Measurements from ENCODE around the gene RSPH1. TPM values are rescaled to one million over a fixed set of nuclear protein-coding genes. Genes with fewer than 3 reads are reported as not detected.

RSPH1 gene
- polyA plus RNA-seq, 1 of the 3 experiments (the other 2 are of a cell fraction) = 0.97 TPM

DNA sequence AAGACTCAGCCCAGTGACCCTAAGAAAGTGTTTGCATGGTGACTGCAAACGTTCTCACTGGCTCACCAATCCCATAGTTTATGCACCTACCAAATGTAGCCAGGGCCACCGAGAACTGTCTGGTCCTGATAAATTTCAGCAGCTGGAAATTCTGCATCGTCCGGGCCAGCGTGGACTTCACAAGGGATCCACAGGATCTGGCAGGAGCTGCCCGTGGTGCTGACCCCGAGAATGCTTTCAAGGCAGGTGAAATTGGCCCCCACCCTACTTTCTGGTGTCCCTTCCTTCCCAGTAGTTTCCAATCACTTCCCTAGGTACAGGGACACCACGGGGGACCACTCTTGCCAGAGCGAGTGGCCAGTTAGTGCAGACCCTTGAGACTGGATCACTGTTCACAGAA lies 66.2 kb downstream of the RSPH1 start:
- ChIA-PET CTCF (interaction anchor here (0.7 to 1.5 kb wide), 3 partner anchors 30 to 285 kb away, joined by 3 to 4 read pairs (median 3); no protein-coding TSS in a partner anchor), POLR2A (no interaction called here)
- no peaks in the 10 kb centered on the region for H3K36me3 ChIP-seq (replicated peaks in 1 of 2; ENCODE audit: control insufficient read depth in 1 of 2, insufficient read depth in 2 of 2, low read length in 1 of 2)
- no peak overlapping the region for H3K4me3 ChIP-seq (ENCODE audit: low read depth in 2 of 2, low read length in 1 of 2)
- no peaks in the 10 kb centered on the region for H3K9me2 ChIP-seq
- H4K20me1 ChIP-seq (ENCODE audit: insufficient read depth) = no peaks in the 10 kb centered on the region
- no peak overlapping the region for H3K4me2 ChIP-seq
- peaks cover 5% of the 10 kb centered on the region; the same call in 1 of the 2 replicates for H3K9me3 ChIP-seq
- H3K27me3 ChIP-seq (ENCODE audit: insufficient read depth) = no peaks in the 10 kb centered on the region
- no peaks in the 10 kb centered on the region for H3K79me2 ChIP-seq (ENCODE audit: insufficient read depth)
- no peaks in the 10 kb centered on the region for H3F3A ChIP-seq (replicated peaks; ENCODE audit: insufficient read depth)
- H3K4me1 ChIP-seq (ENCODE audit: control insufficient read depth in 1 of 2, insufficient read depth in 2 of 2, low read depth in 1 of 2, low read length in 1 of 2) = no peaks in the 10 kb centered on the region; a peak in 2 of 4 replicates
- no peak overlapping the region for H3K9ac ChIP-seq
- no peak for DNase-seq
- no peak overlapping the region for H2AFZ ChIP-seq (ENCODE audit: low read depth)
- 40% methylated on average over 8 of the region's 9 CpGs for WGBS (ENCODE audit: low lambda C conversion rate)
- no peak overlapping the region for H3K27ac ChIP-seq (ENCODE audit: low read depth in 2 of 2, low read length in 1 of 2)
- no peak for TF ChIP-seq FOSL2 (IDR thresholded peaks at IDR 0.05; ENCODE audit: borderline replicate concordance, low read depth)
- TF ChIP-seq USF2 (IDR thresholded peaks at IDR 0.05; ENCODE audit: borderline replicate concordance, low read depth, low read length) = no peak
- TF ChIP-seq, protein P1, sequence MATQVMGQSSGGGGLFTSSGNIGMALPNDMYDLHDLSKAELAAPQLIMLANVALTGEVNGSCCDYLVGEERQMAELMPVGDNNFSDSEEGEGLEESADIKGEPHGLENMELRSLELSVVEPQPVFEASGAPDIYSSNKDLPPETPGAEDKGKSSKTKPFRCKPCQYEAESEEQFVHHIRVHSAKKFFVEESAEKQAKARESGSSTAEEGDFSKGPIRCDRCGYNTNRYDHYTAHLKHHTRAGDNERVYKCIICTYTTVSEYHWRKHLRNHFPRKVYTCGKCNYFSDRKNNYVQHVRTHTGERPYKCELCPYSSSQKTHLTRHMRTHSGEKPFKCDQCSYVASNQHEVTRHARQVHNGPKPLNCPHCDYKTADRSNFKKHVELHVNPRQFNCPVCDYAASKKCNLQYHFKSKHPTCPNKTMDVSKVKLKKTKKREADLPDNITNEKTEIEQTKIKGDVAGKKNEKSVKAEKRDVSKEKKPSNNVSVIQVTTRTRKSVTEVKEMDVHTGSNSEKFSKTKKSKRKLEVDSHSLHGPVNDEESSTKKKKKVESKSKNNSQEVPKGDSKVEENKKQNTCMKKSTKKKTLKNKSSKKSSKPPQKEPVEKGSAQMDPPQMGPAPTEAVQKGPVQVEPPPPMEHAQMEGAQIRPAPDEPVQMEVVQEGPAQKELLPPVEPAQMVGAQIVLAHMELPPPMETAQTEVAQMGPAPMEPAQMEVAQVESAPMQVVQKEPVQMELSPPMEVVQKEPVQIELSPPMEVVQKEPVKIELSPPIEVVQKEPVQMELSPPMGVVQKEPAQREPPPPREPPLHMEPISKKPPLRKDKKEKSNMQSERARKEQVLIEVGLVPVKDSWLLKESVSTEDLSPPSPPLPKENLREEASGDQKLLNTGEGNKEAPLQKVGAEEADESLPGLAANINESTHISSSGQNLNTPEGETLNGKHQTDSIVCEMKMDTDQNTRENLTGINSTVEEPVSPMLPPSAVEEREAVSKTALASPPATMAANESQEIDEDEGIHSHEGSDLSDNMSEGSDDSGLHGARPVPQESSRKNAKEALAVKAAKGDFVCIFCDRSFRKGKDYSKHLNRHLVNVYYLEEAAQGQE (IDR thresholded peaks at IDR 0.05; ENCODE audit: low read depth, low read length) = no peak
- no peak for TF ChIP-seq MEF2A (IDR thresholded peaks at IDR 0.05; ENCODE audit: borderline replicate concordance, low read depth)
- no peak for TF ChIP-seq IRF3 (IDR thresholded peaks at IDR 0.05; ENCODE audit: low read depth, low read length)
- no peak for TF ChIP-seq MXI1 (IDR thresholded peaks at IDR 0.05; ENCODE audit: low read depth, low read length)
- no peak for TF ChIP-seq EZH2phosphoT487 (IDR thresholded peaks at IDR 0.05; ENCODE audit: borderline replicate concordance, low read depth)

DNA sequence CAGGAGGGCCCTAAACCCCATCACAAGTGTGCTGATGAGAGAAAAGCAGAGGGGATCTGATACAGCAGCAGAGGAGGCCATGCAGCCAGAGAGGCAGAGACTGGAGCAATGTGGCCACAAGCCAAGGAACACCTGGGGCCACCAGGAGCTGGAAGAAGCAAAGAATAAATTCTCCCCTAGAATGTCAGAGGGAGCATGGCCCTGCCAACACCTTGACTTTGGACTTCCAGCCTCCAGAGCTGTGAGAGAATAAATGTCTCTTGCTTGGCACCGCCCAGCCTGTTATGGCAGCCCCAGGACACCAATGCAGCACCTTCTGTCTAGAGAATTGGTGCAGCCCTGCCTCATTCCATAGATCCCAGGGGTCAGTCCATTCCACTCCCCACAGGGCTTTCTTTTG lies 67.0 kb downstream of the RSPH1 start:
- Histone ChIP-seq H3K4me1 (ENCODE audit: control insufficient read depth in 1 of 2, insufficient read depth in 2 of 2, low read depth in 1 of 2, low read length in 1 of 2) (peaks cover 0 to 4% of the 10 kb centered on the region in 2 experiments; a peak in 2 of 4 replicates), H3K79me2 (ENCODE audit: insufficient read depth) (no peaks in the 10 kb centered on the region), H3K36me3 (replicated peaks in 1 of 2; ENCODE audit: control insufficient read depth in 1 of 2, insufficient read depth in 2 of 2, low read length in 1 of 2) (no peaks in the 10 kb centered on the region), H3K4me3 (ENCODE audit: low read depth in 2 of 2, low read length in 1 of 2) (no peak overlapping the region), H3K9me2 (no peaks in the 10 kb centered on the region), H4K20me1 (ENCODE audit: insufficient read depth) (no peaks in the 10 kb centered on the region), H2AFZ (ENCODE audit: low read depth) (no peak overlapping the region), H3K9ac (no peak overlapping the region), H3K27me3 (ENCODE audit: insufficient read depth) (no peaks in the 10 kb centered on the region), H3K4me2 (no peak overlapping the region), H3K27ac (ENCODE audit: low read depth in 2 of 2, low read length in 1 of 2) (no peak overlapping the region), H3F3A (replicated peaks; ENCODE audit: insufficient read depth) (no peaks in the 10 kb centered on the region), H3K9me3 (peaks cover 5% of the 10 kb centered on the region; the same call in 1 of the 2 replicates)
- WGBS (ENCODE audit: low lambda C conversion rate) = no CpG with 5 or more reads among the region's 1 CpG
- DNase-seq = no peak
- POLR2A ChIA-PET = no interaction called here
- TF ChIP-seq RFX5 (IDR thresholded peaks at IDR 0.05; ENCODE audit: low read length) (no peak), EZH2phosphoT487 (IDR thresholded peaks at IDR 0.05; ENCODE audit: borderline replicate concordance, low read depth) (no peak), JUND (IDR thresholded peaks at IDR 0.05) (no peak), FOXJ3 (CRISPR knock-in tag; IDR thresholded peaks at IDR 0.05) (no peak), FOXM1 (IDR thresholded peaks at IDR 0.05; ENCODE audit: low read depth) (no peak), MXI1 (IDR thresholded peaks at IDR 0.05; ENCODE audit: low read depth, low read length) (no peak), SIN3A (IDR thresholded peaks at IDR 0.05; ENCODE audit: borderline replicate concordance, low read depth, low read length) (no peak), POLR2AphosphoS5 (IDR thresholded peaks at IDR 0.05; ENCODE audit: low read depth, low read length) (no peak), PBX3 (IDR thresholded peaks at IDR 0.05) (no peak), RXRA (IDR thresholded peaks at IDR 0.05; ENCODE audit: borderline replicate concordance, low read depth) (no peak)
- TF ChIP-seq, protein P2, sequence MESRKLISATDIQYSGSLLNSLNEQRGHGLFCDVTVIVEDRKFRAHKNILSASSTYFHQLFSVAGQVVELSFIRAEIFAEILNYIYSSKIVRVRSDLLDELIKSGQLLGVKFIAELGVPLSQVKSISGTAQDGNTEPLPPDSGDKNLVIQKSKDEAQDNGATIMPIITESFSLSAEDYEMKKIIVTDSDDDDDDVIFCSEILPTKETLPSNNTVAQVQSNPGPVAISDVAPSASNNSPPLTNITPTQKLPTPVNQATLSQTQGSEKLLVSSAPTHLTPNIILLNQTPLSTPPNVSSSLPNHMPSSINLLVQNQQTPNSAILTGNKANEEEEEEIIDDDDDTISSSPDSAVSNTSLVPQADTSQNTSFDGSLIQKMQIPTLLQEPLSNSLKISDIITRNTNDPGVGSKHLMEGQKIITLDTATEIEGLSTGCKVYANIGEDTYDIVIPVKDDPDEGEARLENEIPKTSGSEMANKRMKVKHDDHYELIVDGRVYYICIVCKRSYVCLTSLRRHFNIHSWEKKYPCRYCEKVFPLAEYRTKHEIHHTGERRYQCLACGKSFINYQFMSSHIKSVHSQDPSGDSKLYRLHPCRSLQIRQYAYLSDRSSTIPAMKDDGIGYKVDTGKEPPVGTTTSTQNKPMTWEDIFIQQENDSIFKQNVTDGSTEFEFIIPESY (IDR thresholded peaks at IDR 0.05; ENCODE audit: borderline replicate concordance, low read depth) = no peak
- CTCF ChIA-PET = no interaction called here
